GM18507 (cell line): ENCODE results near the gene LRMDA.
A peak's percentile ranks its signal among the peaks of the same experiment; 100 is the strongest.

ENCODE experiments used
- DNase-seq: peaks from one replicate; pipeline ENCODE4 v3.0.0; 2011; ENCODE audit warnings: low read depth; ENCODE audit not compliant: insufficient read length; ENCODE audit errors: extremely low spot score
- FAIRE-seq: peaks from 2 replicates; lab custom pipeline; 2011; peaks lifted over from hg19 to GRCh38; lab: Jason Lieb, UNC

LRMDA gene

GRCh38 chr10:75887992-75888680 is 456.7 kb downstream of the LRMDA start:
- DNase-seq, result no peak
- no peak for FAIRE-seq

GRCh38 chr10:75889051-75889450 is 457.6 kb downstream of the LRMDA start:
- FAIRE-seq, result no peak

GRCh38 chr10:75894761-75895160 is 463.3 kb downstream of the LRMDA start:
- no peak for FAIRE-seq
- DNase-seq, result no peak

More at GRCh38 chr10:75889051-75889450, 457.6 kb downstream of the LRMDA start:
- no peak for DNase-seq

- FAIRE-seq, result no peak
- DNase-seq, result no peak
Observed at GRCh38 chr10:75895259-75895658, 463.8 kb downstream of the LRMDA start.

GRCh38 chr10:75899816-75900390 is 468.5 kb downstream of the LRMDA start:
- DNase-seq (no peak), FAIRE-seq (no peak)

- no peak for FAIRE-seq
- DNase-seq, result no peak
Observed at GRCh38 chr10:75902816-75903215, 471.4 kb downstream of the LRMDA start.

GRCh38 chr10:75904499-75905283 is 473.3 kb downstream of the LRMDA start:
- DNase-seq, result no peak
- FAIRE-seq, result no peak

GRCh38 chr10:75905490-75905889 is 474.1 kb downstream of the LRMDA start:
- DNase-seq (no peak), FAIRE-seq (peak; percentile 56)

- FAIRE-seq, result no peak
Observed at GRCh38 chr10:75910032-75910431, 478.6 kb downstream of the LRMDA start.

GRCh38 chr10:75911426-75911825 is 480.0 kb downstream of the LRMDA start:
- FAIRE-seq, result no peak
- DNase-seq, result no peak

More at GRCh38 chr10:75910032-75910431, 478.6 kb downstream of the LRMDA start:
- DNase-seq, result no peak

- DNase-seq (no peak), FAIRE-seq (no peak)
Observed at GRCh38 chr10:75916906-75917305, 485.5 kb downstream of the LRMDA start.

GRCh38 chr10:75919913-75920312 is 488.5 kb downstream of the LRMDA start:
- no peak for FAIRE-seq

GRCh38 chr10:75922435-75922834 is 491.0 kb downstream of the LRMDA start:
- FAIRE-seq (no peak), DNase-seq (no peak)

More at GRCh38 chr10:75919913-75920312, 488.5 kb downstream of the LRMDA start:
- DNase-seq, result no peak

GRCh38 chr10:75924309-75924902 is 493.0 kb downstream of the LRMDA start:
- DNase-seq, result no peak
- FAIRE-seq, result no peak

GRCh38 chr10:75925999-75926398 is 494.6 kb downstream of the LRMDA start:
- FAIRE-seq (no peak), DNase-seq (no peak)

GRCh38 chr10:75926763-75927162 is 495.3 kb downstream of the LRMDA start:
- no peak for FAIRE-seq
- DNase-seq, result no peak

- FAIRE-seq (no peak), DNase-seq (no peak)
Observed at GRCh38 chr10:75928231-75928630, 496.8 kb downstream of the LRMDA start.

GRCh38 chr10:75929630-75930161 is 498.3 kb downstream of the LRMDA start:
- FAIRE-seq (no peak), DNase-seq (no peak)

GRCh38 chr10:75932921-75933320 is 501.5 kb downstream of the LRMDA start:
- DNase-seq (no peak), FAIRE-seq (peak; percentile 44)

GRCh38 chr10:75935240-75935639 is 503.8 kb downstream of the LRMDA start:
- FAIRE-seq, result no peak
- no peak for DNase-seq
